Uterus (tissue), 4 donors: ENCODE measurements around the gene MBTPS1. TPM values are rescaled to one million over a fixed set of nuclear protein-coding genes. Genes with fewer than 3 reads are reported as not detected.

ENCODE experiments used
- DNase-seq, 2 donors: peaks; one replicate each; pipeline ENCODE4 v3.0.0-alpha.2; 2019 to 2020
- H3K27ac ChIP-seq, 2 donors: fragments of 200-600 bp; sonication (generic); 1 replicate in 1 of 2; 2 replicates in 1 of 2; pipeline ENCODE4 v1.5.1; 2016 to 2018
- H3K27me3 ChIP-seq, 2 donors: fragments of 200-600 bp; sonication (generic); one replicate each; pipeline ENCODE4 v1.5.1; 2018 to 2019; ENCODE audit warnings: control low read depth in 1 of 2
- H3K36me3 ChIP-seq, 2 donors: fragments of 200-600 bp; sonication (generic); one replicate each; pipeline ENCODE4 v1.5.1; 2019; ENCODE audit warnings: control low read depth in 1 of 2
- H3K4me1 ChIP-seq, 2 donors: fragments of 200-600 bp; sonication (generic); one replicate each; pipeline ENCODE4 v1.5.1; 2018 to 2019; ENCODE audit warnings: control low read depth in 1 of 2
- H3K4me3 ChIP-seq, 2 donors: fragments of 200-600 bp; sonication (generic); 1 replicate in 1 of 2; 2 replicates in 1 of 2; pipeline ENCODE4 v1.5.1; 2018 to 2019; ENCODE audit warnings: mild to moderate bottlenecking in 1 of 2
- H3K9me3 ChIP-seq, 2 donors: fragments of 200-600 bp; sonication (generic); one replicate each; pipeline ENCODE4 v1.5.1; 2019; ENCODE audit warnings: control low read depth in 1 of 2
- POLR2A ChIP-seq, 2 donors: fragments of 450-650 bp; IDR thresholded peaks; one replicate each; pipeline ENCODE4 v1.6.1; 2016; ENCODE audit warnings: antibody characterized with exemption in 2 of 2, mild to moderate bottlenecking in 1 of 2, moderate library complexity in 1 of 2
- intact Hi-C: fragments of 100-400 bp; cut with DNase I; formaldehyde crosslinking; loops from one replicate; pipeline ENCODE4 v1.15.1; 2023; ENCODE audit warnings: low total_unique reads
- total RNA-seq, 4 donors: library from RNA; depleted of rRNA in 3 of 4; stranded (reverse); fragments of >200 nt in 3 of 4; gene quantifications; one replicate each; pipeline versions ENCODE4 v1.1.0 to v1.2.4, GENCODE V29; 2014 to 2023
- TF ChIP-seq, protein P1 (sequence below), 4 experiments: fragments of 200-600 bp in 2 of 4; fragments of 450-650 bp in 2 of 4; sonication (generic) in 2 of 4; IDR thresholded peaks; one replicate each; pipeline ENCODE4 v1.5.1; 2016 to 2019; ENCODE audit warnings: antibody characterized with exemption in 4 of 4, mild to moderate bottlenecking in 2 of 4, moderate library complexity in 1 of 4
- donor health status: DM: yes; HTN: yes; CAD: no.

The MBTPS1 gene
- total RNA-seq, 4 donors from 2014 or later = 63.0 to 162 (median 112) TPM

DNA sequence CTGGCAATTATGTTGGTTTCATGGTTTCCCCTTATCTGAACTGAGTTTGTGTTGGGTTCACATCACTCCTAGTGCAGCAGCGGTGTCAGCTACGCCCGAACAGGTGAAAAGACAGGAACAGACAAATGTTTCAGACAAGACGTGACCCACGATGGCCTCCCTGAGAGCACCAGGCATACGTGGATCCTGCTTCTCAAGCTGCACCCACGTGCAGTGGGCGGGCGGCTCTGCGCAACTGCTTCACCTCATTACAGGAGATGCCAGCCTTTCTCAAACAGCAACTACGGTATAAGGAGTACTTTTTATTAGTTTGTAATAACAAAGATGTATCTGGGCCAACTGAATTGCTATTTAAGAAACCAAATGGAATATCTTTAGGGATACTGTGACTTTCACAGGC, 41.4 kb downstream of the MBTPS1 start:
- Histone ChIP-seq H3K27ac (no peak overlapping the region), H3K9me3 (no peaks in the 10 kb centered on the region), H3K4me1 (no peaks in the 10 kb centered on the region), H3K27me3 (no peaks in the 10 kb centered on the region), H3K4me3 (no peak overlapping the region), H3K36me3 (no peaks in the 10 kb centered on the region)
- DNase-seq = no peak
- intact Hi-C loops = no loop called here
- TF ChIP-seq, protein P1, sequence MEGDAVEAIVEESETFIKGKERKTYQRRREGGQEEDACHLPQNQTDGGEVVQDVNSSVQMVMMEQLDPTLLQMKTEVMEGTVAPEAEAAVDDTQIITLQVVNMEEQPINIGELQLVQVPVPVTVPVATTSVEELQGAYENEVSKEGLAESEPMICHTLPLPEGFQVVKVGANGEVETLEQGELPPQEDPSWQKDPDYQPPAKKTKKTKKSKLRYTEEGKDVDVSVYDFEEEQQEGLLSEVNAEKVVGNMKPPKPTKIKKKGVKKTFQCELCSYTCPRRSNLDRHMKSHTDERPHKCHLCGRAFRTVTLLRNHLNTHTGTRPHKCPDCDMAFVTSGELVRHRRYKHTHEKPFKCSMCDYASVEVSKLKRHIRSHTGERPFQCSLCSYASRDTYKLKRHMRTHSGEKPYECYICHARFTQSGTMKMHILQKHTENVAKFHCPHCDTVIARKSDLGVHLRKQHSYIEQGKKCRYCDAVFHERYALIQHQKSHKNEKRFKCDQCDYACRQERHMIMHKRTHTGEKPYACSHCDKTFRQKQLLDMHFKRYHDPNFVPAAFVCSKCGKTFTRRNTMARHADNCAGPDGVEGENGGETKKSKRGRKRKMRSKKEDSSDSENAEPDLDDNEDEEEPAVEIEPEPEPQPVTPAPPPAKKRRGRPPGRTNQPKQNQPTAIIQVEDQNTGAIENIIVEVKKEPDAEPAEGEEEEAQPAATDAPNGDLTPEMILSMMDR (IDR thresholded peaks at IDR 0.05) = no peak
- TF ChIP-seq POLR2A (IDR thresholded peaks at IDR 0.05) = no peak

DNA sequence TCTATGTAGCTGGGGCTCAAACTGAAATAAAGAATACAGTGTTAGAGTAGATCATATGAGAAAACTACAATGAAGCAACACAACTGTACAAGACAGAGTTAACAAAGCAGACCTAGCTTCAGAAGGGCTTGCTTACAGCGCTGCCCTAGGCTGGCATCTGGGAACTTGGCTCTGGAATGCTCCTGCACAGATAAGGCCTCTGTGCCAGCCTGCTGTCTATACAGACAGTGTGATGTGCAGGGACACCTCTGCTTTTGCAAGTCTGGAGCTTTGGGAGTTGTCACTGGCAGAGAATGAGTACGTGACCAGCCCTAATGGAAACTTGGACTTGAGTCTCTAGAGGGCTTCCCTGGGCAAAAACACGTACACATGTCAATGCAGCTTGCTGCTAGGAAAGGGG, 42.0 kb downstream of the MBTPS1 start:
- Histone ChIP-seq H3K27ac (no peak overlapping the region), H3K4me1 (no peaks in the 10 kb centered on the region), H3K36me3 (no peaks in the 10 kb centered on the region), H3K9me3 (no peaks in the 10 kb centered on the region), H3K27me3 (no peaks in the 10 kb centered on the region), H3K4me3 (no peak overlapping the region)
- TF ChIP-seq, protein P1 (IDR thresholded peaks at IDR 0.05) = no peak
- TF ChIP-seq POLR2A (IDR thresholded peaks at IDR 0.05) = no peak
- DNase-seq = no peak
- intact Hi-C loops = no loop called here

DNA sequence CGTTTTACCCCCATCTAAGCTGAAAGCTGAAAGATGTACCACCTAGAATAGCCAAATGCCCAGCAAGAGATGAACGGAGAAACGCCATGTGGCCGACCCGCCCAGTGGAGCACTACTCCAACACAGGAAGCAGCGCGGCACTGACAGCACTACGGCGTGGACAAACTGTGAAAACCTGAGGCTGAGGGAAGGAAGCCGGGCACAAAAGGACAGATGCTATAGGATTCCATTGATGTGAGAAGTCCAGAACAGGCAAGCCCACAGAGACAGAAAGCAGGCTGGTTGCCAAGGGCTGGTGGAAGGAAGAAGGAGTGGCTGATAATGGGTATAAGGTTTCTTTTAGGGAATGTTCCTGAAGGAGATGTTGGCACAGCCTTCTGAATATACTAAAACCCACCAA, 44.7 kb downstream of the MBTPS1 start:
- intact Hi-C loops = no loop called here
- H3K36me3 ChIP-seq = no peaks in the 10 kb centered on the region
- DNase-seq = no peak

DNA sequence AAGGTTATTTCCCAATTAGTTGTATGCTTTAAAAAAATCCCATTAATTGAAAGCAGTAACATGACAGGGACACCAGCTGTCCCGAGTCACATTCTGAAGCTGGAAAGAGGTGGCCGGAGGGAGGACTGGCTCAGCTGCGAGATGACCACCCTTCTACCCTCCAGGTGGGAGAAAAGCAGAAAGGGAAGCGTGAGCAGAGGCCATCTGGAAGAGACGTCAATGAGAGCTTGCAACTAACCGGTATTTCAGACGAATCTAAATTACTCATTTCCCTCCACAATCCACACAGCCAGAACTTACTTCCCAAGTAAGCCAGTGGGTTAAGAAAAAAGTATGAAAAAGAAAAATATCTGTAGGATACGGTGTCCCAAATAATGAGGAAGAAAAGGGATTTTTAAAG, 45.6 kb downstream of the MBTPS1 start:
- Histone ChIP-seq H3K4me1 (no peaks in the 10 kb centered on the region), H3K4me3 (no peak overlapping the region), H3K27ac (no peak overlapping the region), H3K27me3 (no peaks in the 10 kb centered on the region), H3K9me3 (no peaks in the 10 kb centered on the region), H3K36me3 (no peaks in the 10 kb centered on the region)
- no peak for DNase-seq
- TF ChIP-seq POLR2A (IDR thresholded peaks at IDR 0.05) = no peak
- TF ChIP-seq, protein P1 (IDR thresholded peaks at IDR 0.05) = no peak
- intact Hi-C loops = no loop called here

More for the DNA sequence above, 44.7 kb downstream of the MBTPS1 start:
- TF ChIP-seq, protein P1 (IDR thresholded peaks at IDR 0.05) = no peak
- no peak for TF ChIP-seq POLR2A (IDR thresholded peaks at IDR 0.05)
- Histone ChIP-seq H3K4me1 (no peaks in the 10 kb centered on the region), H3K4me3 (no peak overlapping the region), H3K9me3 (no peaks in the 10 kb centered on the region), H3K27me3 (no peaks in the 10 kb centered on the region), H3K27ac (no peak overlapping the region)

DNA sequence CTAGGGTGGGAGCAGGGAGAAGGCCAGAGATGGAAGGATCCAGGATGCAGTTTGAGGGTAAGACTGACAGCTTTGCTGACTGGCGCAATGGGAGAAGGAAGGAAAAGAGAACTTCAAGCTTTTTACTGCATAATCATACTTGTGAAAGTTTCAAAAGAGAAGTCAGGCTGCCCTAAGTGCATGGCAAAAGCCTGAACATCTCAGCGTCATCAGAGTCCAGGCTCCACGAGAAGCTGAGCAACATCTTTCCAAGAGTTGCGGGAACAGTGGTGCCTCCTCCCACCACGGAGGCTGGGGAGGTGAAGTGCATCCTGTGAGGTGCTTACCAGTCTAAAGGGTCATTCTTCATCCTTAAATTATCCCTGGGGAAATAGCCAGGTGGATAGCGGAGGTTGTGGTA, 47.2 kb downstream of the MBTPS1 start:
- TF ChIP-seq, protein P1 (IDR thresholded peaks at IDR 0.05) = no peak
- TF ChIP-seq POLR2A (IDR thresholded peaks at IDR 0.05) = no peak
- Histone ChIP-seq H3K27ac (no peak overlapping the region), H3K4me3 (no peak overlapping the region), H3K36me3 (no peaks in the 10 kb centered on the region), H3K27me3 (no peaks in the 10 kb centered on the region), H3K4me1 (no peaks in the 10 kb centered on the region), H3K9me3 (no peaks in the 10 kb centered on the region)
- no peak for DNase-seq
- intact Hi-C loops = loop anchor here (10.0 kb wide), 1 partner anchor 105 kb away; the partner anchor contains the start of gene NECAB2
